AG04449 (cell line): ENCODE data around the gene GALNT5.

Experiments used
- CTCF ChIA-PET: fragments of 350-600 bp; formaldehyde crosslinking; extraction: SDS; loops from one replicate; lab custom pipeline; 2021; ENCODE audit warnings: antibody characterized with exemption; lab: Yijun Ruan, JAX
- POLR2A ChIA-PET: fragments of 400-600, 350-600 bp; formaldehyde crosslinking; extraction: SDS; loops from one replicate; lab custom pipeline; 2020; ENCODE audit warnings: antibody characterized with exemption, inconsistent platforms; lab: Yijun Ruan, JAX
- DNase-seq: peaks from one replicate; pipeline ENCODE4 v3.0.0-alpha.2; 2010; ENCODE audit warnings: low read depth, low spot score
- H3K4me3 ChIP-seq: 2 replicates; pipeline ENCODE4 v1.5.1; 2011; ENCODE audit warnings: low read depth, mild to moderate bottlenecking, control low read depth, low read length
- TF ChIP-seq, protein P1 (sequence below): IDR thresholded peaks from one replicate; pipeline ENCODE4 v1.5.1; 2011; ENCODE audit warnings: mild to moderate bottlenecking, moderate library complexity, low read length, control low read depth, inconsistent platforms; ENCODE audit not compliant: insufficient read depth; ENCODE audit errors: missing control alignments

The GALNT5 gene

DNA sequence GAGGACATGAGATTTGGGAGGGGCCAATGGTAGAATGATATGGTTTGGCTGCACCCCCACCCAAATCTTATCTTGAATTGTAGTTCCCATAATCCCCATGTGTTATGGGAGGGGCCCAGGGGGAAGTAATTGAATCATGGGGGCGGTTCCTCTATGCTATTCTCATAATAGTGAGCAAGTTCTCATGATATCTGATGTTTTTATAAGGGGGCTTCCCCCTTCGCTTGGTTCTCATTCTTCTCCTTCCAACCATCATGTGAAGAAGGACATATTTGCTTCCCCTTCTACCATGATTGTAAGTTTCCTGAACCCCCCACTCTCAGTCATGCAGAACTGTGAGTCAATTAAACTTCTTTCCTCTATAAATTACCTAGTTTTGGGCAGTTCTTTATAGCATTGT lies 105.1 kb downstream of the GALNT5 start:
- POLR2A ChIA-PET = no interaction called here
- DNase-seq = no peak
- TF ChIP-seq, protein P1, sequence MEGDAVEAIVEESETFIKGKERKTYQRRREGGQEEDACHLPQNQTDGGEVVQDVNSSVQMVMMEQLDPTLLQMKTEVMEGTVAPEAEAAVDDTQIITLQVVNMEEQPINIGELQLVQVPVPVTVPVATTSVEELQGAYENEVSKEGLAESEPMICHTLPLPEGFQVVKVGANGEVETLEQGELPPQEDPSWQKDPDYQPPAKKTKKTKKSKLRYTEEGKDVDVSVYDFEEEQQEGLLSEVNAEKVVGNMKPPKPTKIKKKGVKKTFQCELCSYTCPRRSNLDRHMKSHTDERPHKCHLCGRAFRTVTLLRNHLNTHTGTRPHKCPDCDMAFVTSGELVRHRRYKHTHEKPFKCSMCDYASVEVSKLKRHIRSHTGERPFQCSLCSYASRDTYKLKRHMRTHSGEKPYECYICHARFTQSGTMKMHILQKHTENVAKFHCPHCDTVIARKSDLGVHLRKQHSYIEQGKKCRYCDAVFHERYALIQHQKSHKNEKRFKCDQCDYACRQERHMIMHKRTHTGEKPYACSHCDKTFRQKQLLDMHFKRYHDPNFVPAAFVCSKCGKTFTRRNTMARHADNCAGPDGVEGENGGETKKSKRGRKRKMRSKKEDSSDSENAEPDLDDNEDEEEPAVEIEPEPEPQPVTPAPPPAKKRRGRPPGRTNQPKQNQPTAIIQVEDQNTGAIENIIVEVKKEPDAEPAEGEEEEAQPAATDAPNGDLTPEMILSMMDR = no peak
- H3K4me3 ChIP-seq = no peak overlapping the region
- CTCF ChIA-PET = interaction anchor here (1.7 kb wide), 1 partner anchor 27 kb away, joined by 6 read pairs; no protein-coding TSS in a partner anchor

DNA sequence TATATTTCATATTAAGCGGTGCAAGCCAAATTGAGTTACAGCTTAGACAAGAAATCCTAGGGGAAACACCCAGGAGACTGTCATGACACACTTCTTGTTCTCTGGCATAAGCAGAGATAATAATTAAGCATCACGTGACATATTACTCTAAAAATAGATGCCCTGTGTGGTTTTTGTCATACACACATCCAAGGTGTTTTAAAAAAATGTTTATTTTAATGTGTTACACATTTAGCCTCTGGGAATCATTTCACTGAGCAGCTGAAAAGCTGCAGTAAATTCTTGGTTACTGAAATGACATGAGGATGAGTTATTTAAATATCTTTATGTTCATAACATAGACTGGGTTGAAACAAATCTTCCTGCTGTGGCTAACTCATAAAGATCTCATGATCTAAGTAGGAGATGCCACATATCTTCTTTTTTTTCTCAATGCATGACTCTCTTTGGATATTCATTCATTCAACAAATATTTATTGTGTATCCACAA lies 106.2 kb downstream of the GALNT5 start:
- TF ChIP-seq, protein P1 = no peak
- no peak overlapping the region for H3K4me3 ChIP-seq
- CTCF ChIA-PET = interaction anchor here (0.6 to 1.7 kb wide), 3 partner anchors 28 to 62 kb away, joined by 3 to 8 read pairs (median 6); no protein-coding TSS in a partner anchor
- POLR2A ChIA-PET = no interaction called here
- no peak for DNase-seq
